HG03432 (cell line): Measurements from ENCODE around the gene CCDC54.
A peak's percentile ranks its signal among the peaks of the same experiment; 100 is the strongest.

Experiments
- ATAC-seq: cut with Tn5 transposase; IDR thresholded peaks from one replicate; pipeline ENCODE4 v1.9.1; 2021; ENCODE audit warnings: mild to moderate bottlenecking, moderate library complexity; ENCODE audit not compliant: unreplicated experiment

Gene CCDC54

GRCh38 chr3:107392549-107393165 is 15.4 kb downstream of the CCDC54 start:
- ATAC-seq = no peak

- ATAC-seq = no peak
Measured at GRCh38 chr3:107394502-107394901, 17.3 kb downstream of the CCDC54 start.

- ATAC-seq = no peak
Measured at GRCh38 chr3:107395066-107395465, 17.8 kb downstream of the CCDC54 start.

- ATAC-seq = no peak
Measured at GRCh38 chr3:107401301-107401700, 24.1 kb downstream of the CCDC54 start.

GRCh38 chr3:107402214-107402613 is 25.0 kb downstream of the CCDC54 start:
- ATAC-seq = no peak

GRCh38 chr3:107404727-107405469 is 27.7 kb downstream of the CCDC54 start:
- ATAC-seq = no peak

GRCh38 chr3:107407355-107407754 is 30.1 kb downstream of the CCDC54 start:
- no peak for ATAC-seq

GRCh38 chr3:107408513-107408912 is 31.3 kb downstream of the CCDC54 start:
- no peak for ATAC-seq

- ATAC-seq = no peak
Measured at GRCh38 chr3:107409365-107409764, 32.1 kb downstream of the CCDC54 start.

GRCh38 chr3:107410606-107411005 is 33.4 kb downstream of the CCDC54 start:
- ATAC-seq = no peak

GRCh38 chr3:107411056-107411455 is 33.8 kb downstream of the CCDC54 start:
- ATAC-seq = no peak

- no peak for ATAC-seq
Measured at GRCh38 chr3:107411779-107412178, 34.5 kb downstream of the CCDC54 start.

GRCh38 chr3:107412376-107412775 is 35.1 kb downstream of the CCDC54 start:
- ATAC-seq = no peak

- no peak for ATAC-seq
Measured at GRCh38 chr3:107413264-107413663, 36.0 kb downstream of the CCDC54 start.

GRCh38 chr3:107414325-107414964 is 37.2 kb downstream of the CCDC54 start:
- ATAC-seq = peak; percentile 93

- no peak for ATAC-seq
Measured at GRCh38 chr3:107416138-107416537, 38.9 kb downstream of the CCDC54 start.

GRCh38 chr3:107416886-107417285 is 39.6 kb downstream of the CCDC54 start:
- ATAC-seq = no peak

- peak; percentile 78 for ATAC-seq
Measured at GRCh38 chr3:107421170-107421792, 44.0 kb downstream of the CCDC54 start.

- no peak for ATAC-seq
Measured at GRCh38 chr3:107421881-107422280, 44.6 kb downstream of the CCDC54 start.

- no peak for ATAC-seq
Measured at GRCh38 chr3:107425033-107425432, 47.8 kb downstream of the CCDC54 start.

GRCh38 chr3:107426223-107426622 is 49.0 kb downstream of the CCDC54 start:
- ATAC-seq = no peak
